Renal cortical epithelial cell (primary cell): ENCODE measurements around the gene SEC23A. TPM values are rescaled to one million over a fixed set of nuclear protein-coding genes. Genes with fewer than 3 reads are reported as not detected.

Experiments
- DNase-seq: peaks from one replicate; pipeline ENCODE4 v3.0.0-alpha.2; 2011; ENCODE audit warnings: low read depth
- total RNA-seq: library from RNA; depleted of rRNA; stranded (reverse); fragments of >200 nt; gene quantifications from 2 replicates; pipeline ENCODE4 v1.2.3, GENCODE V29; 2014

The SEC23A gene
- total RNA-seq, 1 donor from 2014 or later: 206 TPM

DNA sequence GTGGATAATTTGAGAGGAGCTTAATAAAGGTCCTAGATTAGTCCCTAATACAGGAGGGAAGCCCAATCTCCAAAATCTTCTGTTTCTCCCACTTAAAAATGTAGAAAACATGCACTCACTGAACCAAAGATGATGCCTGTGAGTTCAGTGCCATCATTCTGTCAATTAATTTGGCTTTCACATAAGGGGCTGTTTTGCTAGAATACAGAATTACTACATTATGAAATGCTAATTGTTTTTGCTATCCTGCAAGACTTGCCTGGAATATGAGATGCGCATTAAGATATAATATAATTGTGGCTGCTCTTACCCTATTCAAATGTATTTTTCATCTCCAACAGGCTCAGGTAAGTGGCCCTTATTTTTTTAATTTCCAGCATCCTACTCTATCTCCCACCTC lies 111.7 kb downstream of the SEC23A start:
- no peak for DNase-seq

- DNase-seq: no peak
These were observed 113.0 kb downstream of the SEC23A start for GRCh38 chr14:38989922-38990546.

GRCh38 chr14:38987781-38988180 lies 115.3 kb downstream of the SEC23A start:
- DNase-seq: no peak

- no peak for DNase-seq
These were observed 120.2 kb downstream of the SEC23A start for GRCh38 chr14:38982837-38983236.

DNA sequence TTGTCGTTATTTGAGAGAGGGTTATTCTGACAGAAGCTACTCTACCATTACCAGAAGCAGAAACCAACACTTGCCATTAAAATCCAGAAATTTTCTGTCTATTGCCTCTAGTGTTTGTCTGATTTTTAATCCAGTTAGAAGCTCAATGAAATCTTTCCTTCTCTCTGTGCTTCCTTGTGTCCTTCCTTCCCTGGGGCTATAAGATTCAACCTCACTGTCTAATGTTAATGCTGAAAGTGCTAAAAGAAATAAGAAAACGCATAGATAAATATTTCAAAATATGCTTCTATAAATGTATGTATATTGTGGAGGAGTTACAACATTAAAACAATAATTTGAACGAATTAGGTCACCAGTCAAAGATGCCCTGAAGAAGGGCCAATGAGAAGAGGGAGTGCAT lies 120.8 kb downstream of the SEC23A start:
- DNase-seq: no peak

Other genes starting within 250 kb of the SEC23A start
- 34.5 and 55.4 TPM in 2 replicates for gene GEMIN2, start 11.1 kb upstream of the SEC23A start, total RNA-seq
- 34.3 and 36.3 TPM in 2 replicates for gene TRAPPC6B, start 67.1 kb upstream of the SEC23A start, total RNA-seq
- 17.2 and 43.2 TPM in 2 replicates for gene PNN, start 72.0 kb upstream of the SEC23A start, total RNA-seq
- 41.8 and 81.8 TPM in 2 replicates for gene MIA2, start 130.7 kb upstream of the SEC23A start, total RNA-seq